ENCODE results near the gene GPATCH1. TPM values are rescaled to one million over a fixed set of nuclear protein-coding genes. Genes with fewer than 3 reads are reported as not detected.
A peak's percentile ranks its signal among the peaks of the same experiment; 100 is the strongest.
"Not testable (repeated sequence)": the region's sequence is repeated elsewhere in the genome, so short reads cannot be mapped to it uniquely, and the experiment has no call there.

The GPATCH1 gene
- total RNA-seq, 1 donor from 2014 or later: 6.4 TPM

- DNase-seq: no peak
Measured at GRCh38 chr19:33111587-33111986, 30.6 kb downstream of the GPATCH1 start.

DNA sequence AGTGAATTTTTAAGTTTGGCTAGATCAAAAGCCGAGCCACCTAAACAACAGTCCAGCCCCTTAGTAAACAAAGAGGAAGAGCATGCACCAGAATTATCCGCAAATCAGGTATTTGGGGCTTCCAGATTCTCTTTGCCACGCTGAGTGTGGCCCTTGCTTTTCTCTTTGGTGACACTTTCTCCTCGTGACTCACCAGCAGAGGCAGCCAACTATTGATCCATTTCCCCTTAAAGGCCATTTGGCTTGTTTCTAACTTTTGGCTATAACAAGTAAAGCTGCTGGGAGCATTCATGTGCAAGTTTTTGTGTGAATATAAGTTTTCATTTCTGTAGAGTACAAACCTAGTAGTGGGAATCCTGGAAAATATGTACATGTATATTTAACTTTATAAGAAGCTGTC, 33.3 kb downstream of the GPATCH1 start:
- no peak for DNase-seq

GRCh38 chr19:33117501-33117900, 36.5 kb downstream of the GPATCH1 start:
- DNase-seq: no peak

DNA sequence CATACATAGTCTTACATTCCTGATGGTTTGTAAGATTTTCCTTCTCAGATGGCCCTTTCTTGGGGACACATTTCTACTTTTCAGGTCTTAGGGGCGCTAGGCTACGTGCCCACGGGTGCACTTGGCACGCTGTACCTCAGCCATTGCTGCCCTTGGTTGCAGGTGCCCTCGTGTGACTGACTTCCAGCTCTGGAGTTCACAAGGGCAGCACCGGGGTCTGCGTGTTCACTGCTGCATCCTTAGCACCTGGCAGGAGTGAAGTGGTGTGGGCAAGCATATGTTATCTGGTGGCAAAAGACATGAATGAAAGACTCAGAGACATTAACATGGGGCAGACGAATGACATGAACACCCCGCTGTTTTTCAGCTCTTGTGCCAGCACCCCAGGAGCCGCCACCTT, 37.7 kb downstream of the GPATCH1 start:
- DNase-seq: no peak

GRCh38 chr19:33124207-33125098, 43.5 kb downstream of the GPATCH1 start:
- DNase-seq: no peak

DNA sequence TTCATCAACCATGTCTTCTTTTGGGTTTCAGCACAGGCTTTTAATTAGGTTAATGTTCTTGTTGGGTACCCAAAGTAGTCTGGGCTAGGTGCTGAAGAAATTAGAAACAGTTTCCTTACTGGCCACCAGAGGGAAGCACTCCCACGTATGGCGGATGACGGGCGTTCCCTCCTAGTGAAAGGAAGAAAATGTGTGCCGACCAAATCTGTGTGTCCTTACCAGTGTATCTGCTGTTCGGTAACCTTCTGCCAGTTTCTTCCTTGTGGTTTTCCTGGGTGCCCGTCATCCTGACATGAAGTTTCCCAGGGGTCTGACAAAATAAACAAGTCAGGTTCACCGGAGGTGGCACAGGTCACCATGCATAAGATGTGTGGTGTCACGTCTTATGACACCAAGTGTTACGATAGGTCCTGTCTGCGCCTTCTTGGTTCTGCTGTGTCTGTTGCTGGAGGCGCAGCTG, 45.0 kb downstream of the GPATCH1 start:
- DNase-seq: peak; percentile 51

DNA sequence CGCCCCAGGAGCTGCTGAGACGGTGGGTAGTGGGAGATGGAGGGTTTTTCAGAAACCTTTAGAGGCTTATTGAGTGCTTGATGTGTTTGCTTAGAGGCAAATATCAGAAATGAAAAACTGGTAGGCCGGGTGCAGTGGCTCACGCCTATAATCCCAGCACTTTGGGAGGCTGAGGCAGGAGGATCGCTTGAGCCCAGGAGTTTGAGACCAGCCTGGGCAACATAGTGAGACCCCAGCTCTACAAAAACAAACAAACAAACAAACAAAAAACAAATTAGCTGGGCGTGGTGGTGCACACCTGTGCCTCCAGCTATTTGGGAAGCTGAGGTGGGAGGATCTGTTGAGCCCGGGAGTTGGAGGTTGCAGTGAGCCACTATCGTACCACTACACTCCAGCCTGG, 45.7 kb downstream of the GPATCH1 start:
- not testable (repeated sequence) for DNase-seq

GRCh38 chr19:33129901-33130300, 48.9 kb downstream of the GPATCH1 start:
- no peak for DNase-seq

DNA sequence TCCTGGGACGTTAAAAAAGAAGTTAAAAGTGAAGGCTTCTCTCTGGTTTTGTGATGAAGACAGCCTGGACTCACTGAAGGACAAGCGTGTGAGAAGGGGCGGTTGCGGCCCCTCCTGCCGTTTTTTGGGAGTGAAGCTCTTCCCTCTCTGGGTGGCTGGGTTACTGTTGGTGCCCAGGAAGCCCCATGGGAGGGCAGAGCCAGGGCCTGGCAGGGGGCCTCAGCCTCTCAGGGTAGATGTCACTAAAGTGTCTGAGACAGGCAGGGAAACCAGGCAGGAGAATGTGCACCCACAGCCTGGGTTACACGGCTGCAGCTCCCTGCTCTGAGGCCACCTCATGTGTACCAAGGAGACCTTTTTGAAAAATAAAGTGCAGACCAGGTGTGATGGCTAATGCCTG, 49.5 kb downstream of the GPATCH1 start:
- no peak for DNase-seq

DNA sequence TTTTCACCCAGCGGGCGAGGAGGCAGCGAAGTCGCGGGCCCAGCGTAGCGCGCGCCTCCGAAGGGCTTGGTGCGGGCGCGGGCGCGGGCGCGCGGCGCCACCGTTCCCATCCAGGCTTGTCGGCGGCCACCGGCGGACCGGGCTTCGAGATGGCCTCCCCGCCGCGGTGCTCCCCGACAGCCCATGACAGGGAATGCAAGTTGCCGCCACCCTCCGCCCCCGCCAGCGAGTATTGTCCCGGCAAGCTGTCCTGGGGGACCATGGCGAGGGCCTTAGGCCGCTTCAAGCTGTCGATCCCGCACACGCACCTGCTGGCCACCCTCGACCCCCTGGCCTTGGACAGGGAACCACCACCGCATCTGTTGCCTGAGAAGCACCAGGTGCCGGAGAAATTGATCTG, 51.0 kb downstream of the GPATCH1 start, which contains the start of gene WDR88:
WDR88 (plus strand) TSS at position 94 of the 400 bp plus-strand sequence; CDS start at position 150, 56 bp downstream.
- no peak for DNase-seq

DNA sequence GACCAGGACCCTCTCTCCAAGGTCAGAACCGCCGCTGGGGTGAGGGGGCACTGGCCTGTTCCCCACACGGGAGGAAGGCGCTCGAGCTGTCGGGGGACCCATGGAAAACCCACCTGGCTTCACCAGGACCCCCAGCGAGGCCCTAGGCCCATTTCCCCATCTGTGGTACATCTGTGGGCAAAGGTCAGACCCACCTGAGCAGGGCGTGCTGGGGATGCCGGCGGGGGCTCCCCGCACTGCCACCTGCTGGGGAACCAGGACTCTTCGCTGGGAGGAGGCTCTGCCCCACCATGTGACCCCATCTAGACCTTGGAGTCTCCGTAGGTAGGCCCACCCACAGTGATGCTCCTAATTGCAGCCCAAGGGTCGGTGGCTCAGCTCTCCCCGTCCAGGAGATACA, 51.4 kb downstream of the GPATCH1 start:
- DNase-seq: no peak

- DNase-seq: peak; percentile 41
Measured at GRCh38 chr19:33133438-33134031, 52.6 kb downstream of the GPATCH1 start.

DNA sequence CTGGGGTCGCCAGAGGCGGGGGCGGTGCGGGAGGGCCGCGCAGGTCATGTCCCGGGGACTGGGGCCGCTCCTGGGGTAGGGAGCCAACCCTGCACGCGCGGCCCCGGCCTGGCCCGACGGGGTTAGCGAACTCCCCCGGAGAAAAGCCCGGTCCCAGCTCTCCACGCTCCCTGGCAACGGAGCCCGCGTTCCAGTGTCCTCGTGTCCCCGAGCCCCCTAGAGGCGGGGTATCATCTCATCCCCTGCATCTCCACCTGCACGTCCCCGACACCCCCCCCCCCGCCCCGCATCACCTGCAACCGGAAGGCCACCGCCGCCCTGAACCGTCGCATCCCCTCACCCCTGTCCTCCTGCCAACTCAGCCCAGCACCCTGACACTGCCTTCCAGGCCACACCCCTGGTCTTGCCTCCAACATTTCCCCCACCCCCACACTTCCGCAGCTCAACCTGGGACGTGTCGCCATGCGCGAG, 53.6 kb downstream of the GPATCH1 start:
- DNase-seq: no peak

DNA sequence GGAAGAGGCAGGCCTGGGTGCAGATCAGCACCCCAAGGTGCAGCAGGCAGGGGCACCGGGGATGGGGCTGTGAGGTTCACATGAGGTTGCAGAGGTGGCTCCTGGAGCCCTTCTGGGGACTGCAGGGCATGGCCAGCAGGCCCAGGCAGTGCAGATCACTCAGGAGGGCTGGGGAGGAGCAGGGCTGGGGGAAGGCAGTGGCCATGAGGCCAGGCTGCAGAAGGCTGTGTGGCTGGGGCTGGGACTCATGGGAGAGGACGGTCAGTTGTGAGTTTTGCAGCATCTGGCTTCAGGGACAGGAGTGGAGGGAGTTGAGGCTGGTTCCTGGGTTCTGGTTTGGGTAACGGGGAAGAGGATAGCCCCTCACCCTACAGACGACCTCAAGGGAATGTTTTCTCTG, 58.2 kb downstream of the GPATCH1 start:
- DNase-seq: no peak

- peak; percentile 38 for DNase-seq
Measured at GRCh38 chr19:33143897-33144405, 63.0 kb downstream of the GPATCH1 start.

- DNase-seq: no peak
Measured at GRCh38 chr19:33146209-33146608, 65.2 kb downstream of the GPATCH1 start.

DNA sequence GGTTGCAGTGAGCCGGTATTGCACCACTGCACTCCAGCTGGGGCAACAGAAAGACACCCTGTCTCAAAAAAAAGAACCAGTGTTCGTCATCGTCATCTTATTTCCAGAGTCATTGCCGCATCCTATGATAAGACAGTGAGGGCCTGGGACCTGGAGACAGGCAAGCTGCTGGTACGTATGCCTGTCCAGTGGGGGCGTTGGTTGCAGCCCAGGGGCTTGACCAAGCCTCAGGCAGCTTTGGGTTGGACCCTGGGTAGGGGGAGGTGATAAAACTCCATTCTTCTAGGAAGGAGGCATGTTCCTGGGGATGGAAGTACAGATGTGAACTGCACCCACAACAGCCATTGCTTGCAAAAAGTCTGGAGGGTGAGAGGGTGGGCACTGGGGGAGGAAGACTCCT, 66.6 kb downstream of the GPATCH1 start:
- no peak for DNase-seq

GRCh38 chr19:33150852-33151518, 70.0 kb downstream of the GPATCH1 start:
- no peak for DNase-seq

DNA sequence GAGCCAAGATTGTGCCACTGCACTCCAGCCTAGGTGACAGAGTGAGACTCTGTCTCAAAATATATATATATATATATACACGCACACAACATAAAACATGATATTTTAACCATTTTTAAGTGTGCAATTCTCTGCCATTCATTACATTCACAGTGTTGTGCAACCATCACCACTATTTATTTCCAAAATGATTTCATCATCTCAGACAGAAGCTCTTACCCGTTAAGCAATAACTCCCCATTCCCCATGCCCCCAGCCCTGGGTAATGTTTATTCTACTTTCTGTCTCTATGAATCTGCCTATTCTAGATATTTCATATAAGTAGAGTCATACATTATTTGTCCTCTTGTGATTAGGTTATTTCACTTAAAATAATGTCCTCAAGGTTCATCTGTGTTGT, 71.2 kb downstream of the GPATCH1 start:
- no peak for DNase-seq

DNA sequence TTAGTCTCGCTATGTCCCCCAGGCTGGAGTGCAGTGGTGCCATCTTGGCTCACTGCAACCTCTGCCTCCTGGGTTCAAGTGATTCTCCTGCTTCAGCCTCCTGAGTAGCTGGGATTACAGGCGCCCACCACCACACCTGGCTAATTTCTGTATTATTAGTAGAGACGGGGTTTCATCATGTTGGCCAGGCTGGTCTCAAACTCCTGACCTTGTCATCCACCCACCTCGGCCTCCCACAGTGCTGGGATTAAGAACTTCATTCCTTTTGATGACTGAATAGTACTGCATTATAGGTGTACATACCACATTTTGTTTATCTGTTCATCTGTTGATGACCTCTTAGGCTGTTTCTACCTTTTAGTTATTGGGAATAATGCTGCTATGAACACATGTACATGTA, 71.6 kb downstream of the GPATCH1 start:
- DNase-seq: not testable (repeated sequence)

DNA sequence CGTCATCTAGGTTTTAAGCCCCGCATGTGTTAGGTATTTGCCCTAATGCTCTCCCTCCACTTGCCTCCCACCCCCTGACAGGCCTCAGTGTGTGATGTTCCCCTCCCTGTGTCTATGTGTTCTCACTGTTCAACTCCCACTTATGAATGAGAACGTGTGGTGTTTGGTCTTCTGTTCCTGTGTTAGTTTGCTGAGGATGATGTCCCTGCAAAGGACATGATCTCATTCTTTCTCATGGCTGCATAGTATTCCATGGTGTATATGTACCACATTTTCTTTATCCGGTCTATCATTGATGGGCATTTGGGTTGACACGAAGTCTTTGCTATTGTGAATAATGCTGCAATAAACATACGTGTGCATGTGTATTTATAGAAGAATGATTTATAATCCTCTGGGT, 73.3 kb downstream of the GPATCH1 start:
- not testable (repeated sequence) for DNase-seq

DNA sequence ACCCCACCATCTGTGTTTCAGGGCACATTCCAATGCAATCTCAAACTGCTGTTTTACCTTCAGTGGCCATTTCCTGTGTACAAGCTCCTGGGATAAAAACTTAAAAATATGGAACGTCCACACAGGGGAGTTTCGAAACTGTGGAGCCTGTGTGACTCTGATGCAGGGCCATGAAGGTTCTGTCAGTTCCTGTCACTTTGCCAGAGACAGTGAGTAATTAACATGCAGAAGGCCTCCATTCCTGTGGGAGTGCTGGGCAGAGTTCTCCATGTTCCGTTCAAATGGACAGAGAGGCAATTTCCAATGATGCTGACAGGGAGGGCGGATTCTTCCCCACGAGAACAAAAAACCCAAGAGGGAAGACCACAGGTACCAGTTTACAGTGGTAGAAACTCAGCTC, 75.4 kb downstream of the GPATCH1 start:
- DNase-seq: no peak

- DNase-seq: no peak
Measured at GRCh38 chr19:33157906-33158305, 76.9 kb downstream of the GPATCH1 start.
